Measurements from ENCODE around the gene THUMPD2. TPM values are rescaled to one million over a fixed set of nuclear protein-coding genes. Genes with fewer than 3 reads are reported as not detected.

THUMPD2 gene
- total RNA-seq, 1 donor from 2014 or later = 5.2 TPM

DNA sequence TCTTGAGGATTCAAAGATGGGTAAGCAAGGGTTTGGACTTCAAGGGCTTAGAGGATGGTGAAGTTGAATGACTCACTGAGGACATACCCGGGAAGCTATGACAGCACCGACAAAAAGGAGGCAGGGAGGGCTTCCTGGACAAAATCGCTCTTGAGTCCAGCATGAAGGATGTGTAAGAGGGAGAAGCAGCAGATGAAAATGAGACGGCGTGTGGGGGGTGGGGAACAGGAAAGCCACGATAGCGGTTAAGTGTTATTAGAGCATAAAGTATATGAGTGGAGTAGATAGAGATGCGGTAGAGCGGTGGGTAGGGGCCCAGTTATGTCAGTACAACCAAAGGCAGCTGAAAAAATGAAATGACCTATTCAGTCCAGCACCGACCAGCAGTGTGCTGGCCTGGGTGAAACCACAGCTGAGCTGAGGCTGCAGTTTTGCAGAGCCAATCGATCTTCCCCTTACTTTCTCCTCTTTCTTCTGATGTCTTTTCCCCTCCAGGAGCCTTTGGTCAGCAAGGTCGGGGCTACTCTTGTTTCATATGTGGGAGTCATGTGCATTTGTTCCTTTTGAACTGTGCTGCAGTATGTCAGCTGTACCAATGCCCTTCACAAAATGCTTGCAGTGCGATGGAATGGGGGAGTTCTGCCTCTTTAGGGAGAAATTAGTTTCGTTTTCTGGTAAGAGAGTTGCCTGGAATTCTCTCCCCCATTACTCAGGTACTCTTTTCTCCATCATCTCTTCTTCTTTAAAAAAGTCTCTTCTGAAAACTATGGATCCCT lies 2.0 kb upstream of the THUMPD2 start:
- H3K4me3 ChIP-seq (ENCODE audit: low read depth, low read length) = no peak overlapping the region
- DNase-seq (ENCODE audit: low read depth) = no peak
- TF ChIP-seq, protein P1, sequence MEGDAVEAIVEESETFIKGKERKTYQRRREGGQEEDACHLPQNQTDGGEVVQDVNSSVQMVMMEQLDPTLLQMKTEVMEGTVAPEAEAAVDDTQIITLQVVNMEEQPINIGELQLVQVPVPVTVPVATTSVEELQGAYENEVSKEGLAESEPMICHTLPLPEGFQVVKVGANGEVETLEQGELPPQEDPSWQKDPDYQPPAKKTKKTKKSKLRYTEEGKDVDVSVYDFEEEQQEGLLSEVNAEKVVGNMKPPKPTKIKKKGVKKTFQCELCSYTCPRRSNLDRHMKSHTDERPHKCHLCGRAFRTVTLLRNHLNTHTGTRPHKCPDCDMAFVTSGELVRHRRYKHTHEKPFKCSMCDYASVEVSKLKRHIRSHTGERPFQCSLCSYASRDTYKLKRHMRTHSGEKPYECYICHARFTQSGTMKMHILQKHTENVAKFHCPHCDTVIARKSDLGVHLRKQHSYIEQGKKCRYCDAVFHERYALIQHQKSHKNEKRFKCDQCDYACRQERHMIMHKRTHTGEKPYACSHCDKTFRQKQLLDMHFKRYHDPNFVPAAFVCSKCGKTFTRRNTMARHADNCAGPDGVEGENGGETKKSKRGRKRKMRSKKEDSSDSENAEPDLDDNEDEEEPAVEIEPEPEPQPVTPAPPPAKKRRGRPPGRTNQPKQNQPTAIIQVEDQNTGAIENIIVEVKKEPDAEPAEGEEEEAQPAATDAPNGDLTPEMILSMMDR (conservative IDR thresholded peaks at IDR 0.05; ENCODE audit: low read depth, low read length) = no peak

DNA sequence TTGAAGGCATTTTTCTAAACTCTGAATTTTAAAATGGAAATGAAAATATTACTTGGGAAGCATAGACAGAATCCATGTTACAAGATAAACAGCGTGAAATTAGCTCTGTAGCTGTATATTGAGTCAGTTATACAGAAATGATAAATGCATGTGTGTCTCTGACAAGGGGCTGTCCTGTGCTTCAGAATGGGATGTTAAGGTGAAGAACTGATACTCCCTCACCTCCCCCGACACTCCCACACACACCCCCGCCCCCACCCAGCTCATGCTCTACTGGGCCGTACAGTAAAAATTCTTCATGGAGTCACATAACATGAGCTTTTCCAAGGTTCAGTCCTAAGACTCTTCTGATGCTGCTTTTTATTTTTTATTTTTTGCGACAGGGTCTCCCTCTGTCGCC lies 869 bp upstream of the THUMPD2 start:
- no peak overlapping the region for H3K4me3 ChIP-seq (ENCODE audit: low read depth, low read length)
- no peak for DNase-seq (ENCODE audit: low read depth)
- TF ChIP-seq, protein P1 (conservative IDR thresholded peaks at IDR 0.05; ENCODE audit: low read depth, low read length) = no peak

DNA sequence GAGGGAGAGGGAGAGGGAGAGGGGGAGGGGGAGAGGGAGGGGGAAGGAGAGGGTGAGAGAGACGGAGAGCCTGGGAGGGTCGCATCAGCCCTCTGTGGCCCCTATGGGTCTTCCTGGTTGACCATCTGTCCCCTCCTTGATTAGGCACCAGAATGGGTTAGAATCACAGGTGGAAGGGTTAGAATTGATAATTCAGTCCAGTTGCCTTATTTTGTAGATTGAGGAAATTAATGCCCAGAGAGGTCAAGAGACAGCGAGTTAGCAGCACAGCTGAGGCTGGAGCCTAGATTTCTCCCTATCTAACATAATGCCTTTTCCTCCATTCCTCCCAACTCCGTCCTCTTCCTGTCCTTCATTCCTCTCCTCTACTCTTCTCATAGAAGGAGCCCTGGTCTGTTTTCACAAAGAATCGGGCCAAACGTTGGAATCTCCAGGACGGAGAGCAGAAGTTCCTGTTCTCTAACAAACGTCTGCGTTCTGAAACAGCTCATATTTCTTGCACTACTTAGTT lies 338 bp upstream of the THUMPD2 start:
- TF ChIP-seq, protein P1 (conservative IDR thresholded peaks at IDR 0.05; ENCODE audit: low read depth, low read length) = no peak
- H3K4me3 ChIP-seq (ENCODE audit: low read depth, low read length) = peak overlapping the region; percentile 83
- no peak for DNase-seq (ENCODE audit: low read depth)

DNA sequence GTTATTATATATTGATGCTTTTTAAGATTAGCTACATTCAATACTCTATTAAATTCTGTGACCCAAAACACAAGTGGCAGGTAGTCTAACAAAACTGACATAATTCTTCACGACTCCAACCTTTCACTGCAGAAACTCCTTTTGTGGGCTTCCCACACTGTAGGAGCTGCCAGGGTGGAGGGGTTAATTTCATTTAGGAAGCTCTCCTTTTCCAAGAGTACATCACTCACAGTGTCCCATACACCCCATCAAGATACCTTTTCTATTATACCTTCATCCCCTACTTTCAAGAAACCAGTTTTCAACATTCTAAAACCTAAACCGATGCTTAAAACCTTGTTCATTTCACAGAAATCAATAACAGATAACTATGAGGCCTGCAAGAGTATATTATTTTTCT lies 825 bp downstream of the THUMPD2 start:
- peak overlapping the region; percentile 83 for H3K4me3 ChIP-seq (ENCODE audit: low read depth, low read length)
- DNase-seq (ENCODE audit: low read depth) = no peak
- TF ChIP-seq, protein P1 (conservative IDR thresholded peaks at IDR 0.05; ENCODE audit: low read depth, low read length) = no peak

DNA sequence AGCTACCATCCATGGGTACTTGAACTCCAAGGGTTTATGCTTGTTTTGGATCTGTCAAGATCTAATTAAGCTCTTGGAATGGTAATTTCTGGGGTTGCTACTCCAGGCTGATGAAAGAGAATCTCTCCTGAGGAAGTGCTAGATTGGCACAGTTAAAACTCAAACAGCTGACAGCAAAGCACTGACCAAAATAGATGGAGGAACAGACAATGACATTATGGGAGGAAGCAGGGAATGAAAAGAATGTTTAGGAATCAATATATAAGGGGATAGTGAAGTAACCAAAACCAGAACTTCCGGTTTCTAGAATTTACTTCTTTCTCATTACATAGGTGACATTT lies 6.3 kb downstream of the THUMPD2 start:
- DNase-seq (ENCODE audit: low read depth) = no peak
- H3K4me3 ChIP-seq (ENCODE audit: low read depth, low read length) = no peak overlapping the region
- TF ChIP-seq, protein P1 (conservative IDR thresholded peaks at IDR 0.05; ENCODE audit: low read depth, low read length) = no peak

DNA sequence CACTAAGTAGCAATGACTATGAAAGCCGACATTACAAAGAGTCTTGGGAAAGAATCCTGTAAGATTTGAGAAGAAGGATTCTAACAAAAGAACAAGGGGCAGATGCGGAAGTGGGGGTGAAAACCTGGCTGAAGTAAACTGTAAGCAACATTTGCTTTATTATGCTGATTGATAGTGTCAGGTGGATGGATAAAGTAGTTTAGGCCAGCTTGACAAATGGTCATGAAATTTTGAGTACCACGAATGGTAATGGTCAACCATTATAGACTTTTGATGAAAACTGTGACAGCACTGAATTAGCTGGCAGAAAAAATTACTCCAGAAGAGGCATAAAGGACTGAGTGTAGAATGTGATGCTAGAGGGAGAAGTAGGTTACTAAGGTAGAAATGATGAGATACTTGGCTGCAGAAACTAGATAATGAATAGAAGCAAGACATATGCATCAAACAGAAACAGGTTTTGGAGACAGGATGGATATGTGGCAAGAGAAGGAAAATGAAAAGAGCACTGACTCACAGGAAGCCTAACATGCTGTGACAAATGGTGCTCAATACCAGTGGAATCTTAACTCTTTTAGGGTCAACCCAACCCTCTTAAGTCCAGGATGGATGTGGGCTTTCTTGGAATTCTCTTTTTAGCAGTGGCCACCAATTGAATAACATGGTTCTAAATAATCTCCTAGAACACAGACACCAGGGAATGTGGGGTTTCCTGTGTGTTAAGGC lies 6.8 kb downstream of the THUMPD2 start:
- peak; percentile 6 for DNase-seq (ENCODE audit: low read depth)
- no peak overlapping the region for H3K4me3 ChIP-seq (ENCODE audit: low read depth, low read length)
- TF ChIP-seq, protein P1 (conservative IDR thresholded peaks at IDR 0.05; ENCODE audit: low read depth, low read length) = no peak
